K562 (cell line): ENCODE measurements around the gene HDHD3. TPM values are rescaled to one million over a fixed set of nuclear protein-coding genes. Genes with fewer than 3 reads are reported as not detected.
A peak's percentile ranks its signal among the peaks of the same experiment; 100 is the strongest.

Source experiments
- C11orf30 ChIP-seq: fragments of 450-650 bp; IDR thresholded peaks from 2 replicates; pipeline ENCODE4 v1.6.1; 2016; ENCODE audit warnings: low read depth, mild to moderate bottlenecking
- CBX3 ChIP-seq, 2 experiments: IDR thresholded peaks; 1 replicate in 1 of 2; 2 replicates in 1 of 2; pipeline ENCODE4 v1.6.1; 2012; ENCODE audit warnings: inconsistent platforms in 2 of 2, low read length in 2 of 2, borderline replicate concordance in 1 of 2, control low read depth in 1 of 2
- FOXJ2 ChIP-seq: fragments of 200-800 bp; sonication (Bioruptor generic); IDR thresholded peaks from 2 replicates; pipeline ENCODE4 v1.6.1; 2016; ENCODE audit warnings: missing genetic modification characterization, missing compliant biosample characterization
- GATAD2B ChIP-seq: fragments of 450-650 bp; IDR thresholded peaks from 2 replicates; pipeline ENCODE4 v1.6.1; 2017; ENCODE audit warnings: mild to moderate bottlenecking, borderline replicate concordance
- POLR2A ChIP-seq: fragments of 450-650 bp; conservative IDR thresholded peaks from 2 replicates; pipeline ENCODE4 v1.6.1; 2016
- POU5F1 ChIP-seq: fragments of 150-350 bp; IDR thresholded peaks from 2 replicates; pipeline ENCODE4 v1.6.1; 2014; ENCODE audit warnings: borderline replicate concordance, low read length, low read depth, mild to moderate bottlenecking; ENCODE audit not compliant: partially characterized antibody
- SNAPC5 ChIP-seq: fragments of 250-450 bp; sonication (Bioruptor Pico); IDR thresholded peaks from 2 replicates; pipeline ENCODE4 v1.8.0; 2021; ENCODE audit warnings: moderate library complexity, mild to moderate bottlenecking, inconsistent platforms
- SP1 ChIP-seq: sonication (generic); formaldehyde crosslinking; IDR thresholded peaks from 2 replicates; pipeline ENCODE4 v1.8.1; 2022; ENCODE audit warnings: mild to moderate bottlenecking, missing genetic modification reagents
- WHSC1 ChIP-seq: IDR thresholded peaks from one replicate; pipeline ENCODE4 v1.6.1; 2012; ENCODE audit warnings: low read length, control low read depth, inconsistent platforms
- ZBTB9 ChIP-seq: fragments of 450-650 bp; formaldehyde crosslinking; IDR thresholded peaks from 2 replicates; pipeline ENCODE4 v1.4.0; 2020; ENCODE audit warnings: mild to moderate bottlenecking, moderate library complexity
- ZC3H8 ChIP-seq: fragments of 450-650 bp; IDR thresholded peaks from 2 replicates; pipeline ENCODE4 v1.6.1; 2017
- ZNF121 ChIP-seq: sonication (generic); formaldehyde crosslinking; conservative IDR thresholded peaks from 2 replicates; pipeline ENCODE4 v1.8.0; 2022; ENCODE audit warnings: missing genetic modification reagents
- ZNF24 ChIP-seq: fragments of 450-650 bp; IDR thresholded peaks from 2 replicates; pipeline ENCODE4 v1.6.1; 2016
- ZNF395 ChIP-seq: fragments of 200-800 bp; sonication (Bioruptor generic); IDR thresholded peaks from 2 replicates; pipeline ENCODE4 v1.6.1; 2017; ENCODE audit warnings: missing genetic modification characterization, missing compliant biosample characterization
- ZSCAN32 ChIP-seq: fragments of 450-650 bp; formaldehyde crosslinking; IDR thresholded peaks from 2 replicates; pipeline ENCODE4 v1.4.0; 2020; ENCODE audit warnings: mild to moderate bottlenecking, moderate library complexity
- polyA plus RNA-seq, 8 experiments: library from polyadenylated mRNA; depleted of rRNA in 4 of 8; stranded (reverse) in 5 of 8; unstranded in 3 of 8; fragments of >200 nt; fragmentation: Nextera tagmentation in 2 of 8; fragmentation: Illumina TruSeq in 1 of 8; extraction: Ambion mirVana in 2 of 8; extraction: Trizol in 1 of 8; gene quantifications; 2 replicates each; pipeline versions ENCODE4 v1.2.1 to v1.2.3, GENCODE V29; 2011 to 2014; ENCODE audit warnings: inconsistent platforms in 1 of 8, missing spikeins in 1 of 8
- total RNA-seq, 7 experiments: library from RNA; depleted of rRNA in 6 of 7; stranded (reverse); fragments of >200 nt in 6 of 7; fragmentation: Illumina TruSeq in 2 of 7; extraction: Trizol in 2 of 7; gene quantifications; 2 replicates each; pipeline versions ENCODE4 v1.2.1 to v1.2.3, GENCODE V29; 2011 to 2021; ENCODE audit warnings: low replicate concordance in 1 of 7
- TF ChIP-seq, protein P1 (sequence below): fragments of 250-450 bp; sonication (Bioruptor Pico); IDR thresholded peaks from 2 replicates; pipeline ENCODE4 v1.9.0; 2021; ENCODE audit warnings: mild to moderate bottlenecking
- TF ChIP-seq, protein P2 (sequence below): fragments of 150-350 bp; IDR thresholded peaks from 2 replicates; pipeline ENCODE4 v1.6.1; 2014; ENCODE audit warnings: low read depth, mild to moderate bottlenecking, low read length, borderline replicate concordance
- TF ChIP-seq, protein P3 (sequence below): fragments of 450-650 bp; formaldehyde crosslinking; IDR thresholded peaks from 2 replicates; pipeline ENCODE4 v1.4.0; 2020; ENCODE audit warnings: mild to moderate bottlenecking, moderate library complexity
- TF ChIP-seq, protein P4 (sequence below): sonication (generic); formaldehyde crosslinking; IDR thresholded peaks from 2 replicates; pipeline ENCODE4 v1.8.0; 2022; ENCODE audit warnings: mild to moderate bottlenecking, low read depth, missing genetic modification reagents

HDHD3 gene
- total and polyA plus RNA-seq, 9 of the 15 experiments (the other 6 are each of a cell fraction or from before 2014, with no cell fraction given) = 1.1 to 19.1 (median 10.9) TPM

GRCh38 chr9:113401027-113401792, 24.4 kb upstream of the HDHD3 start, which contains the start of gene ALAD (continued):
- TF ChIP-seq SNAPC5 (CRISPR knock-in tag) (no peak), SP1 (CRISPR knock-in tag) (peak; percentile 98), WHSC1 (no peak), ZSCAN32 (CRISPR knock-in tag) (no peak), ZBTB9 (no peak), POU5F1 (no peak), POLR2A (peak; percentile 73), ZC3H8 (no peak), ZNF24 (no peak), ZNF121 (CRISPR knock-in tag) (no peak), CBX3 (IDR thresholded peaks at IDR 0.05; ENCODE audit: borderline replicate concordance in 1 of 2, low read length in 2 of 2) (peak in 1 of 2 experiments; percentile 60; a peak in 1 of 3 replicates), C11orf30 (peak; percentile 46; the same call in 1 of the 2 replicates), ZNF395 (CRISPR knock-in tag) (no peak), FOXJ2 (tag) (no peak), GATAD2B (peak; percentile 89)
- TF ChIP-seq, protein P1, sequence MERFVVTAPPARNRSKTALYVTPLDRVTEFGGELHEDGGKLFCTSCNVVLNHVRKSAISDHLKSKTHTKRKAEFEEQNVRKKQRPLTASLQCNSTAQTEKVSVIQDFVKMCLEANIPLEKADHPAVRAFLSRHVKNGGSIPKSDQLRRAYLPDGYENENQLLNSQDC (CRISPR knock-in tag) = no peak
- TF ChIP-seq, protein P2, sequence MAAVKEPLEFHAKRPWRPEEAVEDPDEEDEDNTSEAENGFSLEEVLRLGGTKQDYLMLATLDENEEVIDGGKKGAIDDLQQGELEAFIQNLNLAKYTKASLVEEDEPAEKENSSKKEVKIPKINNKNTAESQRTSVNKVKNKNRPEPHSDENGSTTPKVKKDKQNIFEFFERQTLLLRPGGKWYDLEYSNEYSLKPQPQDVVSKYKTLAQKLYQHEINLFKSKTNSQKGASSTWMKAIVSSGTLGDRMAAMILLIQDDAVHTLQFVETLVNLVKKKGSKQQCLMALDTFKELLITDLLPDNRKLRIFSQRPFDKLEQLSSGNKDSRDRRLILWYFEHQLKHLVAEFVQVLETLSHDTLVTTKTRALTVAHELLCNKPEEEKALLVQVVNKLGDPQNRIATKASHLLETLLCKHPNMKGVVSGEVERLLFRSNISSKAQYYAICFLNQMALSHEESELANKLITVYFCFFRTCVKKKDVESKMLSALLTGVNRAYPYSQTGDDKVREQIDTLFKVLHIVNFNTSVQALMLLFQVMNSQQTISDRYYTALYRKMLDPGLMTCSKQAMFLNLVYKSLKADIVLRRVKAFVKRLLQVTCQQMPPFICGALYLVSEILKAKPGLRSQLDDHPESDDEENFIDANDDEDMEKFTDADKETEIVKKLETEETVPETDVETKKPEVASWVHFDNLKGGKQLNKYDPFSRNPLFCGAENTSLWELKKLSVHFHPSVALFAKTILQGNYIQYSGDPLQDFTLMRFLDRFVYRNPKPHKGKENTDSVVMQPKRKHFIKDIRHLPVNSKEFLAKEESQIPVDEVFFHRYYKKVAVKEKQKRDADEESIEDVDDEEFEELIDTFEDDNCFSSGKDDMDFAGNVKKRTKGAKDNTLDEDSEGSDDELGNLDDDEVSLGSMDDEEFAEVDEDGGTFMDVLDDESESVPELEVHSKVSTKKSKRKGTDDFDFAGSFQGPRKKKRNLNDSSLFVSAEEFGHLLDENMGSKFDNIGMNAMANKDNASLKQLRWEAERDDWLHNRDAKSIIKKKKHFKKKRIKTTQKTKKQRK = no peak
- TF ChIP-seq, protein P3, sequence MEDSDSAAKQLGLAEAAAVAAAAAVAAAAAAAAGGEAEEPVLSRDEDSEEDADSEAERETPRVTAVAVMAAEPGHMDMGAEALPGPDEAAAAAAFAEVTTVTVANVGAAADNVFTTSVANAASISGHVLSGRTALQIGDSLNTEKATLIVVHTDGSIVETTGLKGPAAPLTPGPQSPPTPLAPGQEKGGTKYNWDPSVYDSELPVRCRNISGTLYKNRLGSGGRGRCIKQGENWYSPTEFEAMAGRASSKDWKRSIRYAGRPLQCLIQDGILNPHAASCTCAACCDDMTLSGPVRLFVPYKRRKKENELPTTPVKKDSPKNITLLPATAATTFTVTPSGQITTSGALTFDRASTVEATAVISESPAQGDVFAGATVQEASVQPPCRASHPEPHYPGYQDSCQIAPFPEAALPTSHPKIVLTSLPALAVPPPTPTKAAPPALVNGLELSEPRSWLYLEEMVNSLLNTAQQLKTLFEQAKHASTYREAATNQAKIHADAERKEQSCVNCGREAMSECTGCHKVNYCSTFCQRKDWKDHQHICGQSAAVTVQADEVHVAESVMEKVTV (CRISPR knock-in tag) = peak; percentile 72
- TF ChIP-seq, protein P4, sequence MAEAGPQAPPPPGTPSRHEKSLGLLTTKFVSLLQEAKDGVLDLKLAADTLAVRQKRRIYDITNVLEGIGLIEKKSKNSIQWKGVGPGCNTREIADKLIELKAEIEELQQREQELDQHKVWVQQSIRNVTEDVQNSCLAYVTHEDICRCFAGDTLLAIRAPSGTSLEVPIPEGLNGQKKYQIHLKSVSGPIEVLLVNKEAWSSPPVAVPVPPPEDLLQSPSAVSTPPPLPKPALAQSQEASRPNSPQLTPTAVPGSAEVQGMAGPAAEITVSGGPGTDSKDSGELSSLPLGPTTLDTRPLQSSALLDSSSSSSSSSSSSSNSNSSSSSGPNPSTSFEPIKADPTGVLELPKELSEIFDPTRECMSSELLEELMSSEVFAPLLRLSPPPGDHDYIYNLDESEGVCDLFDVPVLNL = no peak
